GM21723 (cell line): ENCODE measurements around the gene UQCRFS1.
"Not testable (repeated sequence)": the region's sequence is repeated elsewhere in the genome, so short reads cannot be mapped to it uniquely, and the experiment has no call there.

Experiments
- ATAC-seq: cut with Tn5 transposase; IDR thresholded peaks from one replicate; pipeline ENCODE4 v1.9.1; 2021; ENCODE audit warnings: mild to moderate bottlenecking, moderate library complexity; ENCODE audit not compliant: unreplicated experiment

UQCRFS1 gene

GRCh38 chr19:29215322-29215845 lies 2.4 kb upstream of the UQCRFS1 start:
- ATAC-seq: no peak

GRCh38 chr19:29214411-29214810 lies 1.5 kb upstream of the UQCRFS1 start:
- ATAC-seq: no peak

DNA sequence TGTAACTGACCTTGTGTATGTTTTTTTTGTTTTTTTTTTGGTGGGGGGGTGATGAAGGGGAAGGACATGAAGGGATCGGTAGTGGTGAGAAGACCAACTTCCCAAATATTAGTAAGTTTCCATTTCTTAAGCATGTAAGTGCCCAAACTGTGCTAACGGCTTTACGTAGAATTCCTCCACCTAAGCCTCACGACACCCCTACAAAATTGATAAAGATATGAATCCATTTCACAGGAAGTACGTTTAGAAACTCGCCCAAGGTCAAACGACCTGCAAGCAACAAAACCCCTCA lies 649 bp downstream of the UQCRFS1 start:
- ATAC-seq: no peak

- no peak for ATAC-seq
These were observed 1.2 kb downstream of the UQCRFS1 start for GRCh38 chr19:29211562-29212355.

DNA sequence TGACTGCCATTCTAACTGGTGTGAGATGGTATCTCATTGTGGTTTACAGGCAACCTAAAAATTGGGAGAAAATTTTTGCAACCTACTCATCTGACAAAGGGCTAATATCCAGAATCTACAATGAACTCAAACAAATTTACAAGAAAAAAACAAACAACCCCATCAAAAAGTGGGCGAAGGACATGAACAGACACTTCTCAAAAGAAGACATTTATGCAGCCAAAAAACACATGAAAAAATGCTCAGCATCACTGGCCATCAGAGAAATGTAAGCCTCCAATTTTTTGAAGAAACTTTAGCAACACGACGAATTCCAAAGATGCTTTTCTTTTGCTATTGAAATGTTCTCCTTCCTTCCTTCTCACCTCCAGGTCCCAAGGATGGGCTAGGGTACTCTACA lies 1.9 kb downstream of the UQCRFS1 start:
- not testable (repeated sequence) for ATAC-seq

- not testable (repeated sequence) for ATAC-seq
These were observed 2.4 kb downstream of the UQCRFS1 start for GRCh38 chr19:29210502-29210901.

DNA sequence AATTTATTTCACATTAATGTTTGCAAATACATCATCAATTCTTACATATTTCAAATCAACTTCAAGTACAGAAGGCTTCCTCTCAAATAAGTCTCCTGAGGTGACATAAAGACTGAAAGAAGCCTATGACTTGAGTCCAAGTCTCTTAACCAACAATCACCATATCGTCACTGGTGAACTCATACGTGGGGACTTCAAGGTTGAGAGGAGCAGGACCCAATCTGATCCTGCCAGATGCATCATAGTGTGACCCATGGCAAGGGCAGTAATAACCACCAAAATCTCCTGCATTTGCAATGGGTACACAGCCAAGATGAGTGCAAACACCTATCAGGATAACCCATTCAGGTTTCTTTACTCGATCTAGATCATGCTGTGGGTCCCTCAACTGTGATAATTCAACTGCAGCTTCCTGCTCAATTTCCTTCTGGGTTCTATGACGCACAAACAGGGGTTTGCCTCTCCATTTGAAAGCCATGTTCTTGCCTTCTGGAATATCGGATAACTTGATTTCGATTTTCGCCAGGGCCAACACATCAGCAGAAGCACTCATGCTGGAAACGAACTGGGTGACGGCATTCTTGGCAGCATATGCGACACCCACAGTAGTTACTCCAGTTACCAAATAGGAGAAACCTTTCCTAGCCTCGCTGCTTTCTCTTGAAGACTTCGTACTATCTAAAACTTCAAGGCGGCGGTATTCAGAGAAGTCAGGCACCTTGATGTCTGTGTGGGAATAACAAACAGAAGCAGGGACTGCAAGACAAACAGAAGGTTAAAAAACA lies 5.4 kb downstream of the UQCRFS1 start:
- ATAC-seq: not testable (repeated sequence)

DNA sequence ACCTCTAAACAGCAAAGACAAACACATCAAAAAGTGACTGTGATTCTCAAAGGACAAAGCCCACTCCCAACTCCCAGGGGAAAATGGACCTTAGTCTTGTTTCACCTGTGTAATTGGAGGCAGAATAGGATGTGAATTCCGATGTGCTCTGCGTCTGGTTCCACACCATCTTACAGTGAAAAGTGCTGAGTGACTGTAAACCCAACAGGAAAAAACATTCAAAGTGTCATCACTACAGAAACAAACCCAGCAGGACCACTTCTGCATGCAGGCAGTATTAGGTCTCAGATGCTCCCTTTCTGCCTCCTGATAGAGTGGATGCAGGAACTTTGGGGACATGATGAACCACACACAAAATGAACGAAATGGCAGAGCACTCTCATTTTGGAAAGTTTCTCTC lies 6.5 kb downstream of the UQCRFS1 start:
- ATAC-seq: no peak

GRCh38 chr19:29202281-29202680 lies 10.7 kb downstream of the UQCRFS1 start:
- no peak for ATAC-seq

- no peak for ATAC-seq
These were observed 11.1 kb downstream of the UQCRFS1 start for GRCh38 chr19:29201855-29202254.

- no peak for ATAC-seq
These were observed 18.3 kb downstream of the UQCRFS1 start for GRCh38 chr19:29194658-29195057.

DNA sequence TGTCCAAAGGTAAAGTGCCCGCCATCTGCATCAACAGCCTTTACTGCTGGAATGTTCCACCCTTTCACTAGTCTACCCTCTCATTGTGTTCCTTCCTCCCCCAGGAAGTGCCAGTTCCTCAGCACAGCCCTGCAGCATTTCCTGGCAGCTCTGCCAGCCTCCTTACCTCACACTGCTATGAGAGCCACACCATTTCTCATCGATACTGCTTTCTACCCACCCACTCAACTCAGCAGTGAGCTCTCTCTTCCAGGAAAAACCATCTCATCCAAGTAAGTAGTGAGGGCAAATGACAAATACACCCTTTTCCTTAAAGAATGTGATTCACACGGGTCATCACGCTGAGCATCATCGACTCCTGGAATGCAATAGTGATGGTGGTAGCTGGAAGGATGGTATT lies 19.8 kb downstream of the UQCRFS1 start:
- no peak for ATAC-seq

DNA sequence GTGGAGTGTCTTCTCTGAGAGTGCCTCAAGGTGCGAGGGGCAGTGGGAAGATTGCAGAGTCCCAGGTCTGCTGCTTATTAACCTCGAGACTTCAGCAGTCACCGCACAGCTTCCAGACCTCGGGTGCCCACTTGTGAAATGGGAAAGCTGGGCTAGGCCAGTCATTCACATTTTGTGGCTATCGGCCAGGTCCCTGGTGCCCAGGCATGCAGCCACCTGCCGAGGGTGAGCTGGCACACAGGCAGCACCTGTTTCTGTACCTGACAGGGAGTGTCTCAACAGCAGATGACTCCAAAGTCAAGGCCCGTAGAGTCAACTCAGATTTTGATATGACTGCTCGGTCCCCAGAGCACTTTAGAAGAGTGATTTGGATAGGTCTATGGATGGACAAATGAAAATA lies 21.9 kb downstream of the UQCRFS1 start:
- ATAC-seq: no peak

- ATAC-seq: no peak
These were observed 24.0 kb downstream of the UQCRFS1 start for GRCh38 chr19:29189033-29189360.

DNA sequence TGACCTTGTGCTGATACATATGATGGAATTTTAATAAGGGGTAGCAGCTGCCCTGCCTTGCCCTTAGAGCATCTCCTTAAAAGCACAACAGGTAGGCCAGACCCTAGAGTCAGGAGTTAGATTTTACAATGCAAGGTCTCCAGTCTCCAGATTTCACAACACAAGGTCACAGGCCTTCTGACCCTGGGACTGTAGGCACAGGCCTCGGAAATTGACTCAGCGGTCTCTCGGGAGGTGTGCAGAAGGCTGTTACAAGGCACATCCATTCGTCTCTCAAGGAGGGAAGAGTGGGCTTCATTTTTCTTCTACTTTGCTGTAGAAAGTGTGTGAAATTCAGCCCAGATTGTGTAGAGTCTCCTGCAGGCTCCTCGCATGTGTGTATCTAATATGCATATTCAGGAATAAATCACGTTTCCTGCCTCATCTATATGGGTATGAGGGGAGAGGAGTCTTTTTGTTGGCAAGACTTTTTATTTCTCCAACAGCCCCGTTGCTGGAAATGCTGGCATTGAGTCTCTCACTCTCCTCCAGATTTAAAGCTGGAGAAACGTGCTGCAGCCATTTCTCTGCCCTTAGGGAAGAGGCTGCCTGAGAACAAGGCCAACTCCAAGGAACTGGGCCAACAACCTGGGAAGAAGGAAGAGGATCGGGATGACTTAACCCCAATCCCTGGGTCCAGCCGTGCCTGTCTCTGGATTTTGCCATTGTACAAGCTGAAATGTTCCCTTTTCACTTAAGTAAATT lies 24.5 kb downstream of the UQCRFS1 start:
- no peak for ATAC-seq

- ATAC-seq: no peak
These were observed 25.3 kb downstream of the UQCRFS1 start for GRCh38 chr19:29187676-29188075.

DNA sequence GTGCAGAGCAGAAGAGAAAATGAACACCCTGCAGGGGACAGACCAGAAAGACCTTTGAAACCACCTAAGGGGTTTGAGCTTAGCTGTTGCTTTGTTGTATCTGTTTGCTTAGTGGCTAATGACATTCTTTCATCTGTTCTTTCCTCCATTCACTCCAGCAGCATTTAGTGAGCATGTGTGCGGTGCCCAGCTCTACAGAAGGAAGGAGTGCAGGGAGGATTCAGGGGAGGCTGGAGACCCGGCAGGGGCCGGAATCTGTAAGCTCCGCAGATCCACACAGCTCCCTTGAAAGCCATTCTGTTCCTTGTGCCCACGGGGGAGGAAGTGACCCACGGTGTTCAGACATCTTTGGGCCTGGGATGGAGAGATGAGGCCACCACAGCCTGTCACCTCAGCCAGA lies 27.5 kb downstream of the UQCRFS1 start:
- ATAC-seq: no peak

DNA sequence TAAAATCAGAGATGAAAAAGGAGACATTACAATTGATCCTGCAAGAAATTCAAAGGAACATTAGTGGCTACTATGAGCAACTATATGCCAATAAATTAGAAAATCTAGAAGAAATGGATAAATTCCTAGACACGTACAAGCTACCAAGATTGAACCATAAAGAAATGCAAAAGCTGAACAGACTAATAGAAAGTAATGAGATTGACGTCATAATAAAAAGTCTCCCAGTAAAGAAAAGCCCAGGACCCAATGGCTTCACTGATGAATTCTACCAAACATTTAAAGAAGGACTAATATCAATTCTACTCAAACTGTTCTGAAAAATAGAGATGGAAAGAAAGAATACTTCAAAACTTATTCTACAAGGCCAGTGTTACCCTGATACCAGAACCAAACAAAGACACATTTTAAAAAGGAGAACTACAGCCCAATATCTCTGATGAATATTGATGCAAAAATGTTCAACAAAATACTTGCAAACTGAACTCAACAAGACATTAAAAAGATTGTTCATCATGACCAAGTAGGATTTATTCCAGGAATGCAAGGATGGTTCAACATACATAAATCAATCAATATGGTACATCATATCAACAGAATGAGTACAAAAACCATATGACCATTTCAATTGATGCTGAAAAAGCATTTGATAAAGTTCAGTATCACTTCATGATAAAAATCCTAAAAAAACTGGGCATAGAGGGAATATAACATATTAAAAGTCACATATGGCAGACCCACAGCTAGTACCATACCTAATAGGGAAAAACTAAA lies 35.8 kb downstream of the UQCRFS1 start:
- ATAC-seq: no peak

GRCh38 chr19:29173896-29174295 lies 39.1 kb downstream of the UQCRFS1 start:
- no peak for ATAC-seq

DNA sequence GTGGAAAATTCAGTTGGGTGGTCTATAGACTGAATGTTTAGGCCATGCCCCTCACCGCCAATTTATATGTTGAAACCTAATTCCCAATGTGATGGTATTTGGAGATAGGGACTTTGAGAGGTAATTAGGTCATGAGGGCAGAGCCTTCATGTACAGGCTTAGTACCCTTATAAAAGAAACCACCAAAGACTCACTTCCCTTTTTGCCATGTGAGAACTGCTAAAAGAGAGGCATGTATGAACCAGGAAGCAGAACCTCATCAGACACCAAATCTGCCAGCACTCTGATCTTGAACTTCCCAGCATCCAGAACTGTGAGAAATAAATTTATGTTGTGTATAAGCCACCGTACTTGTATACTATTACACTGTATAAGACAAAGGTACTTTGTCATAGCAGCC lies 40.6 kb downstream of the UQCRFS1 start:
- no peak for ATAC-seq

DNA sequence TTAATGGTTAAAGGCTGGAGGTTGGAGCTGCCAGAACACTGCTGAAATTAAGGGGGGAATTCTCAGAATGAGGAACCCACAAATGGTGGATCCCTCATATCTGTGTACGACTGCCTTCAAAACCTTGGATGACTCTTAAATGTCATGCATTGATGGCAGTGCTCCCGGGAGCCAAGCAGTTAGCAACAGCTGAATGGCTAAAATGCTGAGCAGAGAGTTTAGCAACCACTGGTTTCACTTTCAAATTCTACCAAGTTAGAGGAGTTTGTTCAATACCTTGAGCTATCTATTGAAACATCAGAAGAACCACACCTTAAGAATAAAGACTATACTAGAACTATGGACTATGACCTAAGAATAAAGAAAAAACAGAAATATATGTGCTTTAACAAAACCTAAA lies 41.4 kb downstream of the UQCRFS1 start:
- no peak for ATAC-seq
